Body of pancreas (tissue), 4 donors: ENCODE data around the gene HOXB4.

Experiments
- POLR2A ChIP-seq, 3 donors: fragments of 450-650 bp; IDR thresholded peaks; one replicate each; pipeline ENCODE4 v1.6.1; 2016; ENCODE audit warnings: antibody characterized with exemption in 3 of 3, mild to moderate bottlenecking in 2 of 3
- TF ChIP-seq, protein P1 (sequence below), 7 experiments: fragments of 450-650 bp in 4 of 7; fragments of 200-600 bp in 3 of 7; sonication (generic) in 3 of 7; IDR thresholded peaks; one replicate each; pipeline ENCODE4 v1.5.1; 2016 to 2019; ENCODE audit warnings: antibody characterized with exemption in 7 of 7

DNA sequence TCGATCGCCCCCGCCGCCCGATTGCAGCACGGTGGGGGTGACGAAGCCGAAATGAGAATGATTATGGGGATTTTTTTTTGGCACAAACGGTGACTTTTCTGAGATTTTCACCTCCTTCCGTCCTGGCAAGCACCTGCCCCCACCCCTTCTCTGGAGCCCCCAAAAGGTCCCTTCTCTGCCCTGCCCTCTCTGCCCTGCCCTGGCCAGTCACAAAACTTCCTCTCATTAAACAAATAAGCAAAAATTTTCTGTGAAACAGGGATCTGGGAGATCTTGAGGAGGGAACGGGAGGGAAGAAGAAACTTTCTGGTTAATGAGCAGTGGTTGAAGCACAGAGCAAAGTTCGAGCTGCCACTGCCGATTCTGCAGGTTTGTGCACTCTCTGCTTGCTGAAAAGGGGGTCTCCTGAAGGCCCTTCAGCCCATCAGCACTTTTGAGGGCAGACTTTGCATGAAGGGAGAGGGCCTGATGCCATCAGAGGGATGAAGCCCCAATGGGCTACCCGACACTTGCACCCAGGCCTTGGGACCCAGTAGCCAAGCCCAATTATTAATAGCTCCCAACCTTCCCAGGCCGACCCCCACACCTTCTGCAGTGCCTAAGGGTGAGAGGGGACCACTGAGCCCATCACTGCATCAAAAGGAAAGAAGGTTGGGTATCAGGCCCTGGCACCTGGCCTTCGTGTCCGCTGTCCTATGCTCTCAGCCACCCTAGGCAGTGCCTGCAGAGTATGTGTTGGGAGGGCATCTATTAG lies 38.0 kb upstream of the HOXB4 start:
- TF ChIP-seq, protein P1, sequence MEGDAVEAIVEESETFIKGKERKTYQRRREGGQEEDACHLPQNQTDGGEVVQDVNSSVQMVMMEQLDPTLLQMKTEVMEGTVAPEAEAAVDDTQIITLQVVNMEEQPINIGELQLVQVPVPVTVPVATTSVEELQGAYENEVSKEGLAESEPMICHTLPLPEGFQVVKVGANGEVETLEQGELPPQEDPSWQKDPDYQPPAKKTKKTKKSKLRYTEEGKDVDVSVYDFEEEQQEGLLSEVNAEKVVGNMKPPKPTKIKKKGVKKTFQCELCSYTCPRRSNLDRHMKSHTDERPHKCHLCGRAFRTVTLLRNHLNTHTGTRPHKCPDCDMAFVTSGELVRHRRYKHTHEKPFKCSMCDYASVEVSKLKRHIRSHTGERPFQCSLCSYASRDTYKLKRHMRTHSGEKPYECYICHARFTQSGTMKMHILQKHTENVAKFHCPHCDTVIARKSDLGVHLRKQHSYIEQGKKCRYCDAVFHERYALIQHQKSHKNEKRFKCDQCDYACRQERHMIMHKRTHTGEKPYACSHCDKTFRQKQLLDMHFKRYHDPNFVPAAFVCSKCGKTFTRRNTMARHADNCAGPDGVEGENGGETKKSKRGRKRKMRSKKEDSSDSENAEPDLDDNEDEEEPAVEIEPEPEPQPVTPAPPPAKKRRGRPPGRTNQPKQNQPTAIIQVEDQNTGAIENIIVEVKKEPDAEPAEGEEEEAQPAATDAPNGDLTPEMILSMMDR (IDR thresholded peaks at IDR 0.05), result no peak
- TF ChIP-seq POLR2A (IDR thresholded peaks at IDR 0.05), result no peak
